SK-N-SH (cell line): ENCODE measurements around the gene THEM4. TPM values are rescaled to one million over a fixed set of nuclear protein-coding genes. Genes with fewer than 3 reads are reported as not detected.

Experiments used
- CTCF ChIA-PET: fragments of 300-600, 350-600 bp; formaldehyde crosslinking; extraction: SDS; loops from one replicate; lab custom pipeline; 2021; lab: Yijun Ruan, JAX
- POLR2A ChIA-PET: fragments of 350-600 bp; sonication (Branson Sonifier 250); formaldehyde crosslinking; extraction: SDS; loops from one replicate; lab custom pipeline; 2020; ENCODE audit warnings: antibody characterized with exemption, inconsistent platforms; lab: Yijun Ruan, JAX
- DNase-seq: peaks from one replicate; pipeline ENCODE4 v3.0.0; 2012
- H2AFZ ChIP-seq: fragments of 200-600 bp; sonication (generic); 2 replicates; pipeline ENCODE4 v1.8.1; 2016; ENCODE audit warnings: antibody characterized with exemption, mild to moderate bottlenecking, low read depth
- H3F3A ChIP-seq: fragments of 200-600 bp; sonication (generic); replicated peaks from 2 replicates; pipeline ENCODE3; 2016; ENCODE audit warnings: antibody characterized with exemption, mild to moderate bottlenecking; ENCODE audit not compliant: insufficient read depth
- H3K27ac ChIP-seq, 2 experiments: fragments of 200-500 bp in 1 of 2; fragments of 200-600 bp in 1 of 2; sonication (Bioruptor generic) in 1 of 2; sonication (generic), shearing (Covaris generic) in 1 of 2; 2 replicates each; pipeline versions ENCODE4 v1.5.1 to v1.6.1; 2014 to 2016; ENCODE audit warnings: low read depth in 2 of 2, inconsistent platforms in 1 of 2, low read length in 1 of 2, mild to moderate bottlenecking in 1 of 2, mixed read lengths in 1 of 2
- H3K27me3 ChIP-seq: fragments of 200-600 bp; sonication (generic), shearing (Covaris generic); 2 replicates; pipeline ENCODE4 v1.6.1; 2016; ENCODE audit warnings: mixed run types; ENCODE audit not compliant: insufficient read depth
- H3K36me3 ChIP-seq, 2 experiments: fragments of 200-500 bp in 1 of 2; fragments of 200-600 bp in 1 of 2; sonication (Bioruptor generic) in 1 of 2; sonication (generic) in 1 of 2; replicated peaks in 1 of 2; 2 replicates each; pipeline versions ENCODE3 to v1.5.1; 2014 to 2016; ENCODE audit warnings: low read length in 1 of 2, mild to moderate bottlenecking in 1 of 2; ENCODE audit not compliant: insufficient read depth in 2 of 2, control insufficient read depth in 1 of 2
- H3K4me1 ChIP-seq, 2 experiments: fragments of 200-500 bp in 1 of 2; fragments of 200-600 bp in 1 of 2; sonication (Bioruptor generic) in 1 of 2; sonication (generic), shearing (Covaris generic) in 1 of 2; 2 replicates each; pipeline versions ENCODE4 v1.5.1 to v1.6.1; 2014 to 2016; ENCODE audit warnings: low read depth in 1 of 2, low read length in 1 of 2, mixed run types in 1 of 2; ENCODE audit not compliant: insufficient read depth in 2 of 2, control insufficient read depth in 1 of 2
- H3K4me2 ChIP-seq: fragments of 200-600 bp; sonication (generic), shearing (Covaris generic); 2 replicates; pipeline ENCODE4 v1.6.1; 2017; ENCODE audit warnings: mixed run types
- H3K4me3 ChIP-seq, 2 experiments: fragments of 200-500 bp in 1 of 2; fragments of 200-600 bp in 1 of 2; sonication (Bioruptor generic) in 1 of 2; sonication (generic), shearing (Covaris generic) in 1 of 2; 2 replicates each; pipeline versions ENCODE4 v1.5.1 to v1.8.1; 2014 to 2016; ENCODE audit warnings: low read depth in 2 of 2, inconsistent platforms in 1 of 2, low read length in 1 of 2, mild to moderate bottlenecking in 1 of 2, mixed read lengths in 1 of 2, moderate library complexity in 1 of 2
- H3K79me2 ChIP-seq: fragments of 200-600 bp; sonication (generic); 2 replicates; pipeline ENCODE4 v1.8.1; 2017; ENCODE audit warnings: mild to moderate bottlenecking; ENCODE audit not compliant: insufficient read depth
- H3K9ac ChIP-seq: fragments of 200-600 bp; sonication (generic); 2 replicates; pipeline ENCODE4 v1.6.1; 2017; ENCODE audit warnings: mixed run types
- H3K9me2 ChIP-seq: fragments of 200-600 bp; sonication (generic); 2 replicates; pipeline ENCODE4 v1.6.1; 2017; ENCODE audit warnings: mixed run types
- H3K9me3 ChIP-seq: fragments of 200-600 bp; sonication (generic); 2 replicates; pipeline ENCODE4 v1.6.1; 2017; ENCODE audit warnings: mixed run types, mild to moderate bottlenecking, moderate library complexity
- H4K20me1 ChIP-seq: fragments of 200-600 bp; sonication (generic); 2 replicates; pipeline ENCODE4 v1.6.1; 2017; ENCODE audit warnings: mild to moderate bottlenecking, mixed run types; ENCODE audit not compliant: insufficient read depth
- CHD2 ChIP-seq: fragments of 150-350 bp; IDR thresholded peaks from 2 replicates; pipeline ENCODE4 v1.6.1; 2018; ENCODE audit warnings: low read length; ENCODE audit not compliant: partially characterized antibody
- ELF1 ChIP-seq: IDR thresholded peaks from 2 replicates; pipeline ENCODE4 v1.4.0; 2012
- EZH2phosphoT487 ChIP-seq: fragments of 200-600 bp; sonication (generic); IDR thresholded peaks from 2 replicates; pipeline ENCODE4 v1.6.1; 2017; ENCODE audit warnings: low read depth, mixed run types, mild to moderate bottlenecking, antibody characterized with exemption, moderate library complexity, borderline replicate concordance
- FOSL2 ChIP-seq: IDR thresholded peaks from 2 replicates; pipeline ENCODE4 v1.4.0; 2012; ENCODE audit warnings: low read depth, mild to moderate bottlenecking, moderate library complexity, borderline replicate concordance
- GABPA ChIP-seq: IDR thresholded peaks from 2 replicates; pipeline ENCODE4 v1.4.0; 2012; ENCODE audit warnings: low read depth, mild to moderate bottlenecking
- MAX ChIP-seq: IDR thresholded peaks from 2 replicates; pipeline ENCODE4 v1.4.0; 2012; ENCODE audit warnings: low read depth
- NFIC ChIP-seq: IDR thresholded peaks from 2 replicates; pipeline ENCODE4 v1.4.0; 2012; ENCODE audit warnings: borderline replicate concordance
- REST ChIP-seq: IDR thresholded peaks from 2 replicates; pipeline ENCODE4 v1.6.1; 2012; ENCODE audit warnings: mild to moderate bottlenecking, low read depth, low read length, moderate library complexity
- RFX5 ChIP-seq: IDR thresholded peaks from 2 replicates; pipeline ENCODE4 v1.6.1; 2012; ENCODE audit warnings: mild to moderate bottlenecking, improper control_type of control experiment, low read length
- SIN3A ChIP-seq: IDR thresholded peaks from 2 replicates; pipeline ENCODE4 v1.6.1; 2012; ENCODE audit warnings: low read depth, mild to moderate bottlenecking, low read length, moderate library complexity, borderline replicate concordance
- TEAD4 ChIP-seq: IDR thresholded peaks from 2 replicates; pipeline ENCODE4 v1.4.0; 2012; ENCODE audit warnings: mild to moderate bottlenecking, borderline replicate concordance; ENCODE audit not compliant: insufficient read depth
- ZBTB33 ChIP-seq: IDR thresholded peaks from 2 replicates; pipeline ENCODE4 v1.4.0; 2012; ENCODE audit warnings: low read depth, borderline replicate concordance
- polyA plus RNA-seq, 3 experiments: library from polyadenylated mRNA; depleted of rRNA; stranded (reverse); fragments of >200 nt; gene quantifications; 2 replicates each; pipeline ENCODE4 v1.2.3, GENCODE V29; 2012
- TF ChIP-seq, protein P1 (sequence below): fragments of 150-350 bp; IDR thresholded peaks from 2 replicates; pipeline ENCODE4 v1.6.1; 2016; ENCODE audit warnings: mild to moderate bottlenecking, low read depth, low read length
- TF ChIP-seq, protein P2 (sequence below): fragments of 200-600 bp; sonication (generic); IDR thresholded peaks from 2 replicates; pipeline ENCODE4 v1.6.1; 2017; ENCODE audit warnings: antibody characterized with exemption, mild to moderate bottlenecking, moderate library complexity

The THEM4 gene
- polyA plus RNA-seq, 1 of the 3 experiments (the other 2 are of a cell fraction), result 10.1 TPM

DNA sequence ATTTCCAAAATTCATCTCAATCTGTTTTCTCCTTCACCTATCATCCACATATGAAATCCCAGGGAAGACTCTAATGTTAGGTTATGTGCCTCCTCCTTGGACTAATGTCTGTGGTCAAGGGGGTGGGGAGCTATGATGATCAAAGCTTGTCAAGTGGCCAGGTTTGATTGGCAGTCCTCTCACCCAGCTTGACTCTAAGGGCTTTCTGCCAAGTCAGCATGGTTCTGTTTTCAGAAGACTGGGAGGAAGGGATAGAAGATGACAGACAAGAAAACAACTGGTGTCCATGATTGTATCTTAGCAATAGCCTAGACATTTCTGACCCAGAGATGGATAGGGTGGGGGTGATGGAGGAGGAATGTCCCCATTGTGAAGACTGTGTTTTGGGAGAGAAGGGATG is 46.7 kb downstream of the THEM4 start:
- Histone ChIP-seq H4K20me1 (no peaks in the 10 kb centered on the region), H3K4me2 (no peak overlapping the region), H3K27ac (no peak overlapping the region), H3K9ac (no peak overlapping the region), H3K4me3 (no peak overlapping the region), H3K9me2 (no peaks in the 10 kb centered on the region), H3F3A (no peaks in the 10 kb centered on the region), H3K79me2 (no peaks in the 10 kb centered on the region), H3K9me3 (no peaks in the 10 kb centered on the region), H3K4me1 (no peaks in the 10 kb centered on the region; a peak in 1 of 4 replicates), H3K27me3 (no peaks in the 10 kb centered on the region), H3K36me3 (no peaks in the 10 kb centered on the region), H2AFZ (no peak overlapping the region)
- no peak for DNase-seq
- TF ChIP-seq GABPA (no peak), SIN3A (no peak), REST (no peak), ELF1 (no peak), CHD2 (no peak), TEAD4 (no peak), FOSL2 (no peak), EZH2phosphoT487 (no peak), RFX5 (no peak), NFIC (no peak), MAX (no peak), ZBTB33 (no peak)
- TF ChIP-seq, protein P1, sequence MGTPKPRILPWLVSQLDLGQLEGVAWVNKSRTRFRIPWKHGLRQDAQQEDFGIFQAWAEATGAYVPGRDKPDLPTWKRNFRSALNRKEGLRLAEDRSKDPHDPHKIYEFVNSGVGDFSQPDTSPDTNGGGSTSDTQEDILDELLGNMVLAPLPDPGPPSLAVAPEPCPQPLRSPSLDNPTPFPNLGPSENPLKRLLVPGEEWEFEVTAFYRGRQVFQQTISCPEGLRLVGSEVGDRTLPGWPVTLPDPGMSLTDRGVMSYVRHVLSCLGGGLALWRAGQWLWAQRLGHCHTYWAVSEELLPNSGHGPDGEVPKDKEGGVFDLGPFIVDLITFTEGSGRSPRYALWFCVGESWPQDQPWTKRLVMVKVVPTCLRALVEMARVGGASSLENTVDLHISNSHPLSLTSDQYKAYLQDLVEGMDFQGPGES, result no peak
- TF ChIP-seq, protein P2, sequence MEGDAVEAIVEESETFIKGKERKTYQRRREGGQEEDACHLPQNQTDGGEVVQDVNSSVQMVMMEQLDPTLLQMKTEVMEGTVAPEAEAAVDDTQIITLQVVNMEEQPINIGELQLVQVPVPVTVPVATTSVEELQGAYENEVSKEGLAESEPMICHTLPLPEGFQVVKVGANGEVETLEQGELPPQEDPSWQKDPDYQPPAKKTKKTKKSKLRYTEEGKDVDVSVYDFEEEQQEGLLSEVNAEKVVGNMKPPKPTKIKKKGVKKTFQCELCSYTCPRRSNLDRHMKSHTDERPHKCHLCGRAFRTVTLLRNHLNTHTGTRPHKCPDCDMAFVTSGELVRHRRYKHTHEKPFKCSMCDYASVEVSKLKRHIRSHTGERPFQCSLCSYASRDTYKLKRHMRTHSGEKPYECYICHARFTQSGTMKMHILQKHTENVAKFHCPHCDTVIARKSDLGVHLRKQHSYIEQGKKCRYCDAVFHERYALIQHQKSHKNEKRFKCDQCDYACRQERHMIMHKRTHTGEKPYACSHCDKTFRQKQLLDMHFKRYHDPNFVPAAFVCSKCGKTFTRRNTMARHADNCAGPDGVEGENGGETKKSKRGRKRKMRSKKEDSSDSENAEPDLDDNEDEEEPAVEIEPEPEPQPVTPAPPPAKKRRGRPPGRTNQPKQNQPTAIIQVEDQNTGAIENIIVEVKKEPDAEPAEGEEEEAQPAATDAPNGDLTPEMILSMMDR, result no peak
- ChIA-PET POLR2A (no interaction called here), CTCF (no interaction called here)
